ENCODE measurements around the gene ATP5IF1. TPM values are rescaled to one million over a fixed set of nuclear protein-coding genes. Genes with fewer than 3 reads are reported as not detected.

The ATP5IF1 gene
- total and polyA plus RNA-seq, 9 of the 15 experiments (the other 6 are each of a cell fraction or from before 2014, with no cell fraction given), result 292 to 1,422 (median 388) TPM

DNA sequence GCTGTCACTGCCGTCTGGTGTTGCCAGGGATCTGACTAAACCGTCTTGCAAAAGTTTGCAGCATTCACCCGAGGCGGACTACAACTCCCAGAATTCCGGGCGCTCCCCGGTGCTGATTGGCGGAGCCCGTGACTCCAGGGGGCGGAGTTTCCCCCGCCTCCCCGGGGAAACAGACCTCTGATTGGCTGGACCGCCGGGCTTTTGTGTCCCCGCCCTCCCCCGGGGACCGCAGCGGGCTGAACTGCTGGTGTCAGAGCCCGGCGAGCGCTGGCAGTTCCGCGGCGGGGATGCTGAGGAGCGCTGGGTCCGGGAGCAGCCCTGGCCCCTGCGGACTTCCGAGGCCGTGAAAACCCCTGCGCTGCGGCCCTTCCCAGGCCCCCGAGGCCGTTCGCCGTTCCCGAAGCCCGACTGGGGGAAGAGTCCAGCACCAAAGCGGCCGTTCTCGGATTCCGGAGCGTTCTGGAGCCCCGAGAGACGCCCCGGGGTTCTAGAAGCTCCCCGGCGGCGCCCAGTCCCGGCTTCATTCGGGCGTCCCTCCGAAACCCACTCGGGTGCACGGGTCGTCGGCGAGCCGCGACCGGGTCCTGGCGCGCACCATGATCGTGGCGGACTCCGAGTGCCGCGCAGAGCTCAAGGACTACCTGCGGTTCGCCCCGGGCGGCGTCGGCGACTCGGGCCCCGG, 23.5 kb downstream of the ATP5IF1 start, which contains the start of gene SESN2 (continued):
- TF ChIP-seq MGA (IDR thresholded peaks at IDR 0.05) (no peak), DEAF1 (CRISPR knock-in tag; IDR thresholded peaks at IDR 0.05) (no peak), NR2F6 (CRISPR knock-in tag; IDR thresholded peaks at IDR 0.05) (no peak), PCBP1 (IDR thresholded peaks at IDR 0.05; ENCODE audit: low read depth, low read length, poor library complexity, severe bottlenecking) (no peak), RAD21 (CRISPR knock-in tag; conservative IDR thresholded peaks at IDR 0.05 in 1 of 2, IDR thresholded peaks at IDR 0.05 in 1 of 2) (peak in 1 of 2 experiments; percentile 31; a peak in 3 of 4 replicates), HDAC3 (IDR thresholded peaks at IDR 0.05; ENCODE audit: borderline replicate concordance, partially characterized antibody) (no peak), TBL1XR1 (IDR thresholded peaks at IDR 0.05; ENCODE audit: low read length in 2 of 2) (peak; percentile 50 to 67; a peak in 3 of 4 replicates), PTRF (tag; IDR thresholded peaks at IDR 0.05) (no peak), GTF2F1 (IDR thresholded peaks at IDR 0.05; ENCODE audit: low read depth, low read length) (peak; percentile 83; the same call in 1 of the 2 replicates), KLF1 (tag; IDR thresholded peaks at IDR 0.05) (peak; percentile 48; the same call in 1 of the 2 replicates), E2F6 (IDR thresholded peaks at IDR 0.05; ENCODE audit: borderline replicate concordance in 1 of 2, extremely low read depth in 1 of 2, insufficient read depth in 1 of 2, insufficient read length in 1 of 2, low read depth in 1 of 2, low read length in 1 of 2, poor library complexity in 1 of 2, severe bottlenecking in 1 of 2) (peak in 1 of 2 experiments; percentile 29), BACH1 (tag; IDR thresholded peaks at IDR 0.05) (no peak; the same call in 1 of the 2 replicates)

All from K562 (cell line).